GM18508 (cell line): ENCODE results near the gene PAN2.
"Not testable (repeated sequence)": the region's sequence is repeated elsewhere in the genome, so short reads cannot be mapped to it uniquely, and the experiment has no call there.

Experiments used
- ATAC-seq: cut with Tn5 transposase; IDR thresholded peaks from one replicate; pipeline ENCODE4 v1.9.1; 2021; ENCODE audit warnings: moderate number of reproducible peaks; ENCODE audit not compliant: insufficient read depth, unreplicated experiment

Gene PAN2

DNA sequence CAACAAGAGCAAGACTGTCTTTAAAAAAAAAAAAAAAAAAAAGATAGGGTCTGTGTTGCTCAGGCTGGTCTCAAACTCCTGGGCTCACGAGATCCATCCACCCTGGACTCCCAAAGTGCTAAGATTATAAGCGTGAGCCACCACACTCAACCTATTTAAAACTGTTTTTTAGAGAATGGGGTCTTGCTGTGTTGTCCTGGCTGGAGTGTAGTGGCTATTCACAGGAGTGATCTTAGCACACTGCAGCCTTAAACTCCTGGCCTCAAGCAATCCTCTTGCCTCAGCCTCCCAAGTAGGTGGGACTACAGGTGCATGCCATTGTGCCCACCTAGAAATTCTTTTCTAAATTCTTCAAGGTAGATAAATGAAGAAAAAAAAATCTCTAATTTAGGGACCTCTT lies 59.5 kb downstream of the PAN2 start:
- no peak for ATAC-seq

DNA sequence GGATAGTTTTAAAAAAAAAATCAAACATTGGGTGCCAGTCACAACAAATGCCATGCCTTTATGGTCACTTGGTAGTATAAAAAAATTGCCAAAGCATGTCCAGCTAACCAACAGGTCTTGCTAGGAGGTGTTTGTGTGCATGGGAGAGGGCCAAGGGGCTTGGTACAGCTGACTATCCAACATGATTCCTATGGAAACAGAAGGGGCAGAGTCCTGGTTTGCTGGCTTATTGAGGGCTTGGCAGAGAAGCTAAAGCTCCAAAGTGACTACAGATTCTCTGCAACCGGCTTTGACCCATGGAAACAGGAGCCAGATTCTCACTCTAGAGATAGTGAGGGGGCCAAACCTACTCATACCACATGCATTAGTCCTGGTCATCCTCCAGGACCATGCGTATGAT lies 61.3 kb downstream of the PAN2 start:
- ATAC-seq, result not testable (repeated sequence)

- no peak for ATAC-seq
Observed at GRCh38 chr12:56271031-56271430, 62.8 kb downstream of the PAN2 start.

GRCh38 chr12:56267443-56268071 lies 66.2 kb downstream of the PAN2 start:
- no peak for ATAC-seq

- ATAC-seq, result peak; percentile 43
Observed at GRCh38 chr12:56266693-56267442, 66.9 kb downstream of the PAN2 start, which contains the start of gene COQ10A. TSS of gene COQ10A (plus strand) at chr12:56266942. CDS start at chr12:56267119, 177 bp downstream.
